Esophagus squamous epithelium (tissue), 4 donors: ENCODE data around the gene ANKRD44.

ENCODE experiments used
- POLR2A ChIP-seq, 4 donors: fragments of 450-650 bp; IDR thresholded peaks; one replicate each; pipeline ENCODE4 v1.6.1; 2017; ENCODE audit warnings: antibody characterized with exemption in 4 of 4, mild to moderate bottlenecking in 4 of 4, moderate library complexity in 3 of 4
- TF ChIP-seq, protein P1 (sequence below), 6 experiments: fragments of 450-650 bp in 4 of 6; fragments of 200-600 bp in 2 of 6; sonication (generic) in 2 of 6; IDR thresholded peaks; one replicate each; pipeline ENCODE4 v1.5.1; 2016 to 2019; ENCODE audit warnings: antibody characterized with exemption in 6 of 6, mild to moderate bottlenecking in 4 of 6, moderate library complexity in 4 of 6

DNA sequence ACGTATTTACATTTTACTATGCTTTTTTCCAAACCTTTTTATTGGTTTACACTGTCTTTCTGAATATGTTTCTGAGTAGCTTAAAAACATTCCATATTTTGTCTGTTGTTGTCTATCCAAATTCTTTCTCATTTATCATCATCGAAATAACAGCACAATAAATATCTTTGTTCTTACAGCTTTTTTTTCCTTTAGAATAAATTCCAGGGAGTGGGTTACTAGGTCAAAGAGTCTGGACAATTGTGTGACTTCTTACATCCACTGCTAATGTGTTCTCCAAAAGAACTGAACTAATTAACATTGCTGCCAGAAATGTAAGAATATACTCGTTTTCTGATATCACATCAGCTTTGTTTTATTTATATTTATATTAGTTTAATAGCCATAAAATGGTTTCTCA is 59.4 kb downstream of the ANKRD44 start:
- TF ChIP-seq, protein P1, sequence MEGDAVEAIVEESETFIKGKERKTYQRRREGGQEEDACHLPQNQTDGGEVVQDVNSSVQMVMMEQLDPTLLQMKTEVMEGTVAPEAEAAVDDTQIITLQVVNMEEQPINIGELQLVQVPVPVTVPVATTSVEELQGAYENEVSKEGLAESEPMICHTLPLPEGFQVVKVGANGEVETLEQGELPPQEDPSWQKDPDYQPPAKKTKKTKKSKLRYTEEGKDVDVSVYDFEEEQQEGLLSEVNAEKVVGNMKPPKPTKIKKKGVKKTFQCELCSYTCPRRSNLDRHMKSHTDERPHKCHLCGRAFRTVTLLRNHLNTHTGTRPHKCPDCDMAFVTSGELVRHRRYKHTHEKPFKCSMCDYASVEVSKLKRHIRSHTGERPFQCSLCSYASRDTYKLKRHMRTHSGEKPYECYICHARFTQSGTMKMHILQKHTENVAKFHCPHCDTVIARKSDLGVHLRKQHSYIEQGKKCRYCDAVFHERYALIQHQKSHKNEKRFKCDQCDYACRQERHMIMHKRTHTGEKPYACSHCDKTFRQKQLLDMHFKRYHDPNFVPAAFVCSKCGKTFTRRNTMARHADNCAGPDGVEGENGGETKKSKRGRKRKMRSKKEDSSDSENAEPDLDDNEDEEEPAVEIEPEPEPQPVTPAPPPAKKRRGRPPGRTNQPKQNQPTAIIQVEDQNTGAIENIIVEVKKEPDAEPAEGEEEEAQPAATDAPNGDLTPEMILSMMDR (IDR thresholded peaks at IDR 0.05): no peak
- TF ChIP-seq POLR2A (IDR thresholded peaks at IDR 0.05): no peak
